Small intestine (tissue), 7 donors: Measurements from ENCODE around the gene ACTRT2. TPM values are rescaled to one million over a fixed set of nuclear protein-coding genes. Genes with fewer than 3 reads are reported as not detected.

Source experiments
- DNase-seq, 2 donors: peaks; one replicate each; pipeline versions ENCODE4 v3.0.0 to v3.0.0-alpha.2; 2013
- FAIRE-seq: peaks from 2 replicates; lab custom pipeline; 2012; peaks lifted over from hg19 to GRCh38; lab: Jason Lieb, UNC
- H3K27ac ChIP-seq, 3 donors: one replicate each; pipeline ENCODE4 v1.5.1; 2013; ENCODE audit warnings: low read length in 2 of 3, mild to moderate bottlenecking in 2 of 3, control low read depth in 1 of 3, inconsistent platforms in 1 of 3, low read depth in 1 of 3, moderate library complexity in 1 of 3
- H3K27me3 ChIP-seq, 3 donors: one replicate each; pipeline ENCODE4 v1.6.1; 2013; ENCODE audit warnings: low read length in 3 of 3, inconsistent platforms in 1 of 3; ENCODE audit not compliant: control insufficient read depth in 3 of 3, insufficient read depth in 3 of 3
- H3K36me3 ChIP-seq, 3 donors: one replicate each; pipeline ENCODE4 v1.6.1; 2013; ENCODE audit warnings: low read length in 3 of 3, inconsistent platforms in 1 of 3, low read depth in 1 of 3, mild to moderate bottlenecking in 1 of 3, moderate library complexity in 1 of 3; ENCODE audit not compliant: control insufficient read depth in 3 of 3, insufficient read depth in 2 of 3
- H3K4me1 ChIP-seq, 3 donors: one replicate each; pipeline ENCODE4 v1.6.1; 2013; ENCODE audit warnings: low read length in 2 of 3, inconsistent platforms in 1 of 3, low read depth in 1 of 3, mild to moderate bottlenecking in 1 of 3, moderate library complexity in 1 of 3; ENCODE audit not compliant: control insufficient read depth in 3 of 3, insufficient read depth in 2 of 3
- H3K4me3 ChIP-seq, 3 donors: one replicate each; pipeline ENCODE4 v1.5.1; 2013; ENCODE audit warnings: low read length in 3 of 3, control low read depth in 1 of 3, inconsistent platforms in 1 of 3, low read depth in 1 of 3, mild to moderate bottlenecking in 1 of 3, moderate library complexity in 1 of 3
- H3K9me3 ChIP-seq, 2 donors: one replicate each; pipeline ENCODE4 v1.6.1; 2013; ENCODE audit warnings: low read depth in 1 of 2, low read length in 1 of 2; ENCODE audit not compliant: control insufficient read depth in 2 of 2, insufficient read depth in 1 of 2
- WGBS, 3 donors: extraction: QIAGEN DNeasy Blood & Tissue Kit; methylation state at CpG; one replicate each; pipeline ENCODE4 v1.1.7; 2013; 5-methylcytosine and 5-hydroxymethylcytosine counted together
- polyA plus RNA-seq, 4 donors: library from polyadenylated mRNA; stranded (reverse) in 3 of 4; unstranded in 1 of 4; fragments of 200-250 nt in 3 of 4; fragments of 120-200 nt in 1 of 4; gene quantifications; one replicate each; pipeline versions ENCODE4 v1.2.1 to v1.2.3, GENCODE V29; 2013
- donor health status: healthy with polysubstance abuse.
- donor health status: control.
- donor health status: control.
- donor health status: Bipolar disorder and iron deficiency.
- donor health status: healthy.

ACTRT2 gene
- polyA plus RNA-seq, 4 donors = not detected

GRCh38 chr1:2976180-2976562, 45.1 kb upstream of the ACTRT2 start:
- Histone ChIP-seq H3K27ac (no peak overlapping the region), H3K4me3 (no peak overlapping the region), H3K9me3 (no peaks in the 10 kb centered on the region), H3K36me3 (no peaks in the 10 kb centered on the region), H3K27me3 (no peaks in the 10 kb centered on the region), H3K4me1 (no peaks in the 10 kb centered on the region)
- WGBS, 3 donors = 68 to 80% (median 69%) methylated on average over 6 of the region's 6 CpGs
- FAIRE-seq = no peak
- no peak for DNase-seq

GRCh38 chr1:2977886-2978611, 43.2 kb upstream of the ACTRT2 start:
- Histone ChIP-seq H3K9me3 (no peaks in the 10 kb centered on the region), H3K27ac (no peak overlapping the region), H3K36me3 (no peaks in the 10 kb centered on the region), H3K4me3 (no peak overlapping the region), H3K4me1 (no peaks in the 10 kb centered on the region), H3K27me3 (no peaks in the 10 kb centered on the region)
- no peak for FAIRE-seq
- WGBS, 3 donors = 64 to 73% (median 68%) methylated on average over 7 of the region's 7 CpGs
- DNase-seq = no peak

- H3K4me3 ChIP-seq = no peak overlapping the region
- 75 to 95% (median 85%) methylated on average over 5 to 11 of the region's 11 CpGs for WGBS, 3 donors
- no peaks in the 10 kb centered on the region for H3K9me3 ChIP-seq
- FAIRE-seq (no peak), DNase-seq (no peak)
- H3K27me3 ChIP-seq = no peaks in the 10 kb centered on the region
- H3K4me1 ChIP-seq = no peaks in the 10 kb centered on the region
- H3K27ac ChIP-seq = no peak overlapping the region
- no peaks in the 10 kb centered on the region for H3K36me3 ChIP-seq
These were observed 42.5 kb upstream of the ACTRT2 start for GRCh38 chr1:2978691-2979190.

- FAIRE-seq (no peak), DNase-seq (no peak)
- no peak overlapping the region for H3K4me3 ChIP-seq
- H3K27me3 ChIP-seq = no peaks in the 10 kb centered on the region
- no peak overlapping the region for H3K27ac ChIP-seq
- no peaks in the 10 kb centered on the region for H3K9me3 ChIP-seq
- no peaks in the 10 kb centered on the region for H3K36me3 ChIP-seq
- 77 to 85% (median 81%) methylated on average over 38 of the region's 38 CpGs for WGBS, 3 donors
- H3K4me1 ChIP-seq = no peaks in the 10 kb centered on the region
These were observed 41.8 kb upstream of the ACTRT2 start for GRCh38 chr1:2979191-2980072.

- Histone ChIP-seq H3K27me3 (no peaks in the 10 kb centered on the region), H3K27ac (no peak overlapping the region), H3K4me1 (no peaks in the 10 kb centered on the region), H3K36me3 (no peaks in the 10 kb centered on the region), H3K9me3 (no peaks in the 10 kb centered on the region), H3K4me3 (no peak overlapping the region)
- FAIRE-seq (no peak), DNase-seq (no peak)
- 60 to 76% (median 69%) methylated on average over 25 of the region's 25 CpGs for WGBS, 3 donors
These were observed 41.0 kb upstream of the ACTRT2 start for GRCh38 chr1:2980073-2980791.

GRCh38 chr1:2980849-2981248, 40.4 kb upstream of the ACTRT2 start:
- FAIRE-seq (no peak), DNase-seq (no peak)
- Histone ChIP-seq H3K4me3 (no peak overlapping the region), H3K9me3 (no peaks in the 10 kb centered on the region), H3K27ac (no peak overlapping the region), H3K4me1 (no peaks in the 10 kb centered on the region), H3K36me3 (no peaks in the 10 kb centered on the region), H3K27me3 (no peaks in the 10 kb centered on the region)
- 67 to 71% (median 71%) methylated on average over 12 of the region's 12 CpGs for WGBS, 3 donors

GRCh38 chr1:2981388-2981787, 39.9 kb upstream of the ACTRT2 start:
- H3K36me3 ChIP-seq = no peaks in the 10 kb centered on the region
- no peak for DNase-seq
- H3K4me1 ChIP-seq = no peaks in the 10 kb centered on the region
- H3K27me3 ChIP-seq = no peaks in the 10 kb centered on the region
- no peak for FAIRE-seq
- 58 to 66% (median 64%) methylated on average over 7 of the region's 7 CpGs for WGBS, 3 donors
- no peaks in the 10 kb centered on the region for H3K9me3 ChIP-seq
- H3K4me3 ChIP-seq = no peak overlapping the region
- H3K27ac ChIP-seq = no peak overlapping the region

- Histone ChIP-seq H3K9me3 (no peaks in the 10 kb centered on the region), H3K4me1 (no peaks in the 10 kb centered on the region), H3K4me3 (no peak overlapping the region), H3K36me3 (no peaks in the 10 kb centered on the region), H3K27ac (no peak overlapping the region), H3K27me3 (no peaks in the 10 kb centered on the region)
- DNase-seq (no peak), FAIRE-seq (no peak)
- whole genome bisulfite sequencing, 3 donors = 72 to 83% (median 83%) methylated on average over 19 of the region's 19 CpGs
These were observed 39.2 kb upstream of the ACTRT2 start for GRCh38 chr1:2981981-2982614.
